Fibroblast of lung (primary cell): Measurements from ENCODE around the gene SDK2. TPM values are rescaled to one million over a fixed set of nuclear protein-coding genes. Genes with fewer than 3 reads are reported as not detected.

Experiments
- DNase-seq, 2 donors: peaks; one replicate each; pipeline versions ENCODE4 v3.0.0 to v3.0.0-alpha.2; 2010; ENCODE audit warnings: low read depth in 2 of 2
- H2AFZ ChIP-seq: 2 replicates; pipeline ENCODE4 v1.5.1; 2012; ENCODE audit warnings: low read length, control low read depth, inconsistent platforms
- H3K27ac ChIP-seq: 2 replicates; pipeline ENCODE4 v1.5.1; 2011; ENCODE audit warnings: low read length, control low read depth; ENCODE audit not compliant: insufficient read depth
- H3K27me3 ChIP-seq: 2 replicates; pipeline ENCODE4 v1.5.1; 2011; ENCODE audit warnings: mild to moderate bottlenecking, low read length; ENCODE audit not compliant: control insufficient read depth, insufficient read depth
- H3K36me3 ChIP-seq: 2 replicates; pipeline ENCODE4 v1.5.1; 2011; ENCODE audit warnings: low read length; ENCODE audit not compliant: control insufficient read depth, insufficient read depth
- H3K4me1 ChIP-seq: 2 replicates; pipeline ENCODE4 v1.5.1; 2011; ENCODE audit warnings: low read length; ENCODE audit not compliant: control insufficient read depth, insufficient read depth; ENCODE audit errors: extremely low read depth
- H3K4me2 ChIP-seq: 2 replicates; pipeline ENCODE4 v1.5.1; 2011; ENCODE audit warnings: low read length, control low read depth; ENCODE audit not compliant: insufficient read depth; ENCODE audit errors: extremely low read depth
- H3K4me3 ChIP-seq, 4 experiments: fragments of 200-600 bp in 1 of 4; sonication (generic) in 1 of 4; replicated peaks in 1 of 4; 2 replicates each; pipeline ENCODE4 v1.5.1; 2011 to 2016; ENCODE audit warnings: low read length in 4 of 4, low read depth in 3 of 4, mild to moderate bottlenecking in 3 of 4, control low read depth in 2 of 4, inconsistent platforms in 1 of 4, mixed read lengths in 1 of 4; ENCODE audit not compliant: insufficient read depth in 1 of 4; ENCODE audit errors: control extremely low read depth in 1 of 4
- H3K79me2 ChIP-seq: 2 replicates; pipeline ENCODE4 v1.5.1; 2012; ENCODE audit warnings: mild to moderate bottlenecking, low read length, inconsistent platforms; ENCODE audit not compliant: control insufficient read depth, insufficient read depth
- H3K9ac ChIP-seq: 2 replicates; pipeline ENCODE4 v1.5.1; 2011; ENCODE audit warnings: mild to moderate bottlenecking, low read length, control low read depth; ENCODE audit not compliant: insufficient read depth
- H3K9me3 ChIP-seq: 2 replicates; pipeline ENCODE4 v1.5.1; 2012; ENCODE audit warnings: low read depth, low read length; ENCODE audit not compliant: control insufficient read depth, insufficient read depth
- H4K20me1 ChIP-seq: 2 replicates; pipeline ENCODE4 v1.5.1; 2011; ENCODE audit warnings: low read length; ENCODE audit not compliant: control insufficient read depth, insufficient read depth; ENCODE audit errors: extremely low read depth
- EZH2 ChIP-seq: IDR thresholded peaks from 2 replicates; pipeline ENCODE4 v1.5.1; 2012; ENCODE audit warnings: low read length, control low read depth, mild to moderate bottlenecking; ENCODE audit errors: missing control alignments
- polyA plus RNA-seq, 2 donors: library from polyadenylated mRNA; depleted of rRNA in 1 of 2; stranded (reverse) in 1 of 2; unstranded in 1 of 2; fragments of >200 nt; gene quantifications; 2 replicates each; pipeline ENCODE4 v1.2.1, GENCODE V29; 2011 to 2012; ENCODE audit warnings: missing spikeins in 1 of 2
- total RNA-seq: library from RNA; depleted of rRNA; stranded (reverse); fragments of >200 nt; gene quantifications from 2 replicates; pipeline ENCODE4 v1.2.1, GENCODE V29; 2014
- TF ChIP-seq, protein P1 (sequence below), 2 donors: IDR thresholded peaks in 1 of 2; conservative IDR thresholded peaks in 1 of 2; 1 replicate in 1 of 2; 2 replicates in 1 of 2; pipeline ENCODE4 v1.5.1; 2011 to 2012; ENCODE audit warnings: low read length in 2 of 2, control low read depth in 1 of 2, inconsistent platforms in 1 of 2, low read depth in 1 of 2, mild to moderate bottlenecking in 1 of 2

SDK2 gene
- total and polyA plus RNA-seq, 2 donors (not counting 1 experiment from before 2014, with no cell fraction given): under 0.01 to 0.01 TPM

DNA sequence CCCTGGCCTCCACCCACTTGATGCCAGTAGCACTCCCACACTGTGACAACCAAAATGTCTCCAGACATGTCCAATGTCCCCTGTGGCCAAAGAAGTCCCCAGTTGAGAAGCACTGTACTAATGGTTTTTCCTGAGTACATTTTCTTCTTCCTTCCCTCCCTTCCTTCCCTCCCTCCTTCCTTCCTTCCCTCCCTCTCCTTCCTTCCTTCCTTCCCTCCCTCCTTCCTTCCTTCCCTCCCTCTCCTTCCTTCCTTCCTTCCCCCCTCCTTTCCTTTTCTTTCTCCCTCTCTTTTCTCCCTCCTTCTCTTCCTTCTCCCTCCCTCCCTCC lies 255.7 kb downstream of the SDK2 start:
- no peak for DNase-seq
- H3K4me3 ChIP-seq: no peak overlapping the region
- no peaks in the 10 kb centered on the region for H3K9me3 ChIP-seq
- no peak overlapping the region for H3K4me2 ChIP-seq
- TF ChIP-seq EZH2: no peak
- TF ChIP-seq, protein P1, sequence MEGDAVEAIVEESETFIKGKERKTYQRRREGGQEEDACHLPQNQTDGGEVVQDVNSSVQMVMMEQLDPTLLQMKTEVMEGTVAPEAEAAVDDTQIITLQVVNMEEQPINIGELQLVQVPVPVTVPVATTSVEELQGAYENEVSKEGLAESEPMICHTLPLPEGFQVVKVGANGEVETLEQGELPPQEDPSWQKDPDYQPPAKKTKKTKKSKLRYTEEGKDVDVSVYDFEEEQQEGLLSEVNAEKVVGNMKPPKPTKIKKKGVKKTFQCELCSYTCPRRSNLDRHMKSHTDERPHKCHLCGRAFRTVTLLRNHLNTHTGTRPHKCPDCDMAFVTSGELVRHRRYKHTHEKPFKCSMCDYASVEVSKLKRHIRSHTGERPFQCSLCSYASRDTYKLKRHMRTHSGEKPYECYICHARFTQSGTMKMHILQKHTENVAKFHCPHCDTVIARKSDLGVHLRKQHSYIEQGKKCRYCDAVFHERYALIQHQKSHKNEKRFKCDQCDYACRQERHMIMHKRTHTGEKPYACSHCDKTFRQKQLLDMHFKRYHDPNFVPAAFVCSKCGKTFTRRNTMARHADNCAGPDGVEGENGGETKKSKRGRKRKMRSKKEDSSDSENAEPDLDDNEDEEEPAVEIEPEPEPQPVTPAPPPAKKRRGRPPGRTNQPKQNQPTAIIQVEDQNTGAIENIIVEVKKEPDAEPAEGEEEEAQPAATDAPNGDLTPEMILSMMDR (conservative IDR thresholded peaks at IDR 0.05 in 1 of 2, IDR thresholded peaks at IDR 0.05 in 1 of 2; ENCODE audit: low read depth in 1 of 2, low read length in 2 of 2): no peak
- no peaks in the 10 kb centered on the region for H3K4me1 ChIP-seq
- H3K79me2 ChIP-seq: no peaks in the 10 kb centered on the region
- H3K27ac ChIP-seq: no peak overlapping the region
- no peaks in the 10 kb centered on the region for H4K20me1 ChIP-seq
- no peaks in the 10 kb centered on the region for H3K36me3 ChIP-seq
- H3K9ac ChIP-seq: no peak overlapping the region
- no peaks in the 10 kb centered on the region for H3K27me3 ChIP-seq
- no peak overlapping the region for H2AFZ ChIP-seq

GRCh38 chr17:73387746-73388577 lies 256.3 kb downstream of the SDK2 start:
- Histone ChIP-seq H3K36me3 (no peaks in the 10 kb centered on the region), H3K4me3 (no peak overlapping the region), H3K9me3 (no peaks in the 10 kb centered on the region), H3K27me3 (no peaks in the 10 kb centered on the region), H3K9ac (no peak overlapping the region), H4K20me1 (no peaks in the 10 kb centered on the region), H3K4me1 (no peaks in the 10 kb centered on the region), H3K4me2 (no peak overlapping the region), H2AFZ (no peak overlapping the region), H3K79me2 (no peaks in the 10 kb centered on the region), H3K27ac (no peak overlapping the region)
- DNase-seq: peak in 1 of 2 donors; percentile 11
- TF ChIP-seq, protein P1 (conservative IDR thresholded peaks at IDR 0.05 in 1 of 2, IDR thresholded peaks at IDR 0.05 in 1 of 2; ENCODE audit: low read depth in 1 of 2, low read length in 2 of 2): no peak
- no peak for TF ChIP-seq EZH2

- H3K4me2 ChIP-seq: no peak overlapping the region
- DNase-seq: no peak
- no peak overlapping the region for H3K4me3 ChIP-seq
- H3K79me2 ChIP-seq: no peaks in the 10 kb centered on the region
- no peak overlapping the region for H2AFZ ChIP-seq
- no peaks in the 10 kb centered on the region for H3K27me3 ChIP-seq
- H3K9me3 ChIP-seq: no peaks in the 10 kb centered on the region
- no peaks in the 10 kb centered on the region for H3K4me1 ChIP-seq
- TF ChIP-seq EZH2: no peak
- TF ChIP-seq, protein P1 (conservative IDR thresholded peaks at IDR 0.05 in 1 of 2, IDR thresholded peaks at IDR 0.05 in 1 of 2; ENCODE audit: low read depth in 1 of 2, low read length in 2 of 2): no peak
- H3K36me3 ChIP-seq: no peaks in the 10 kb centered on the region
- no peaks in the 10 kb centered on the region for H4K20me1 ChIP-seq
- H3K27ac ChIP-seq: no peak overlapping the region
- no peak overlapping the region for H3K9ac ChIP-seq
Observed at GRCh38 chr17:73386561-73386960, 257.7 kb downstream of the SDK2 start.
